Osteoblast (primary cell): ENCODE measurements around the gene SUSD3. TPM values are rescaled to one million over a fixed set of nuclear protein-coding genes. Genes with fewer than 3 reads are reported as not detected.

Experiments used
- DNase-seq: peaks from one replicate; pipeline ENCODE4 v3.0.0; 2011; ENCODE audit warnings: low spot score, mixed read lengths; ENCODE audit not compliant: insufficient read length; ENCODE audit errors: missing footprints
- H2AFZ ChIP-seq: 2 replicates; pipeline ENCODE4 v1.6.0; 2011; ENCODE audit warnings: mild to moderate bottlenecking, low read length
- H3K27ac ChIP-seq: 2 replicates; pipeline ENCODE4 v1.5.1; 2011; ENCODE audit warnings: mild to moderate bottlenecking, low read depth, low read length, moderate library complexity
- H3K27me3 ChIP-seq: 2 replicates; pipeline ENCODE4 v1.6.0; 2012; ENCODE audit warnings: mild to moderate bottlenecking, control low read depth, inconsistent platforms, low read length, moderate library complexity; ENCODE audit not compliant: insufficient read depth
- H3K36me3 ChIP-seq: 2 replicates; pipeline ENCODE4 v1.5.1; 2011; ENCODE audit warnings: mild to moderate bottlenecking, low read length, control low read depth, moderate library complexity; ENCODE audit not compliant: insufficient read depth
- H3K4me1 ChIP-seq: 2 replicates; pipeline ENCODE4 v1.5.1; 2011; ENCODE audit warnings: mild to moderate bottlenecking, low read length, control low read depth, moderate library complexity; ENCODE audit not compliant: insufficient read depth
- H3K4me2 ChIP-seq: 2 replicates; pipeline ENCODE4 v1.6.0; 2011; ENCODE audit warnings: mild to moderate bottlenecking, low read length; ENCODE audit not compliant: insufficient read depth
- H3K4me3 ChIP-seq: fragments of 200-600 bp; sonication (generic); 3 replicates; pipeline ENCODE4 v1.5.1; 2012; ENCODE audit warnings: mild to moderate bottlenecking, low read length, inconsistent platforms; ENCODE audit not compliant: insufficient read depth
- H3K79me2 ChIP-seq: 2 replicates; pipeline ENCODE4 v1.6.0; 2012; ENCODE audit warnings: mild to moderate bottlenecking, low read length, control low read depth, inconsistent platforms; ENCODE audit not compliant: insufficient read depth
- H3K9me3 ChIP-seq: 2 replicates; pipeline ENCODE4 v1.5.1; 2011; ENCODE audit warnings: low read depth, low read length, control low read depth
- H4K20me1 ChIP-seq: 2 replicates; pipeline ENCODE4 v1.6.0; 2012; ENCODE audit warnings: mild to moderate bottlenecking, low read length, control low read depth; ENCODE audit not compliant: insufficient read depth
- CTCF ChIP-seq: IDR thresholded peaks from 2 replicates; pipeline ENCODE4 v1.5.1; 2011; ENCODE audit warnings: mild to moderate bottlenecking, low read depth, low read length, moderate library complexity; ENCODE audit errors: extremely low read depth
- total RNA-seq: library from RNA; depleted of rRNA; stranded (reverse); fragments of >200 nt; gene quantifications from 2 replicates; pipeline ENCODE4 v1.2.3, GENCODE V29; 2012

Gene SUSD3
- total RNA-seq, 1 donor, result 0.36 TPM

GRCh38 chr9:93121316-93122241 is 63.1 kb downstream of the SUSD3 start:
- no peak for TF ChIP-seq CTCF
- H3K4me1 ChIP-seq, result peaks cover 13% of the 10 kb centered on the region
- H3K9me3 ChIP-seq, result no peaks in the 10 kb centered on the region
- H4K20me1 ChIP-seq, result no peaks in the 10 kb centered on the region
- no peak overlapping the region for H3K4me2 ChIP-seq
- H2AFZ ChIP-seq, result no peak overlapping the region
- H3K27me3 ChIP-seq, result no peaks in the 10 kb centered on the region
- H3K27ac ChIP-seq, result no peak overlapping the region
- H3K79me2 ChIP-seq, result peaks cover 2% of the 10 kb centered on the region
- H3K4me3 ChIP-seq, result no peak overlapping the region
- peak; percentile 76 for DNase-seq
- H3K36me3 ChIP-seq, result peaks cover 2% of the 10 kb centered on the region

- no peak overlapping the region for H3K4me2 ChIP-seq
- no peak for TF ChIP-seq CTCF
- H3K27me3 ChIP-seq, result no peaks in the 10 kb centered on the region
- H2AFZ ChIP-seq, result no peak overlapping the region
- H3K9me3 ChIP-seq, result no peaks in the 10 kb centered on the region
- peaks cover 10% of the 10 kb centered on the region for H4K20me1 ChIP-seq
- H3K36me3 ChIP-seq, result peaks cover 2% of the 10 kb centered on the region
- H3K4me1 ChIP-seq, result peaks cover 13% of the 10 kb centered on the region
- DNase-seq, result peak; percentile 69
- H3K4me3 ChIP-seq, result no peak overlapping the region
- H3K27ac ChIP-seq, result no peak overlapping the region
- peaks cover 10% of the 10 kb centered on the region for H3K79me2 ChIP-seq
Observed at GRCh38 chr9:93122721-93123221, 64.3 kb downstream of the SUSD3 start.

GRCh38 chr9:93123561-93124283 is 65.2 kb downstream of the SUSD3 start:
- Histone ChIP-seq H3K4me3 (no peak overlapping the region), H2AFZ (no peak overlapping the region), H3K4me2 (no peak overlapping the region), H3K36me3 (peaks cover 2% of the 10 kb centered on the region), H3K27ac (no peak overlapping the region), H3K27me3 (no peaks in the 10 kb centered on the region), H3K9me3 (no peaks in the 10 kb centered on the region), H4K20me1 (peaks cover 12% of the 10 kb centered on the region), H3K79me2 (peaks cover 17% of the 10 kb centered on the region), H3K4me1 (peaks cover 13% of the 10 kb centered on the region)
- DNase-seq, result peak; percentile 51
- no peak for TF ChIP-seq CTCF

- Histone ChIP-seq H3K9me3 (no peaks in the 10 kb centered on the region), H3K36me3 (peaks cover 2% of the 10 kb centered on the region), H3K27me3 (no peaks in the 10 kb centered on the region), H3K27ac (no peak overlapping the region), H2AFZ (no peak overlapping the region), H3K4me3 (no peak overlapping the region), H3K4me1 (peaks cover 7% of the 10 kb centered on the region), H3K4me2 (no peak overlapping the region), H3K79me2 (peaks cover 21% of the 10 kb centered on the region), H4K20me1 (peaks cover 23% of the 10 kb centered on the region)
- TF ChIP-seq CTCF, result no peak
- peak; percentile 45 for DNase-seq
Observed at GRCh38 chr9:93124793-93125192, 66.3 kb downstream of the SUSD3 start.
